Activated T-cell treated with anti-CD3 and anti-CD28 coated beads for 1 hour (primary cell): ENCODE data around the gene FBXO44.

Source experiments
- DNase-seq: peaks from one replicate; pipeline ENCODE4 v3.0.0-alpha.2; 2020; ENCODE audit warnings: low read depth

Gene FBXO44

DNA sequence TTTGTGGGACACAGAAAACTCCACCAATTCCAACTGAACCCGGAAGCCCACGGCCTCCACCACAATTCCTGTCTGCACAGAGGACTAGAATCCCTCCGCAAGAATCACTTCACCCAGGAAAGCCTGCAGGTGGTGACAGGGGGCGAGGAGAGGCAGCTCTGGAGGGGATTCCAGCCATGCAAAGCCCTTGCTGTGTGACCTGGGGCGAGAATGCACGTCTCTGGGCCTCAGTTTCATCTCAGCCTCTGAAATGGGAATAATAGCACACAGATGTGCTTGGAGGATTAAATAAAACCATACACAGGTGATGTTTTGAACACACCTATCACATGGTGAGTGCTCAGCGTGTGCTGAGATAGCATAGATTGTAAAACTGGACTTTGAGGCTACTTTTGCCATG, 14.6 kb upstream of the FBXO44 start:
- DNase-seq: no peak

DNA sequence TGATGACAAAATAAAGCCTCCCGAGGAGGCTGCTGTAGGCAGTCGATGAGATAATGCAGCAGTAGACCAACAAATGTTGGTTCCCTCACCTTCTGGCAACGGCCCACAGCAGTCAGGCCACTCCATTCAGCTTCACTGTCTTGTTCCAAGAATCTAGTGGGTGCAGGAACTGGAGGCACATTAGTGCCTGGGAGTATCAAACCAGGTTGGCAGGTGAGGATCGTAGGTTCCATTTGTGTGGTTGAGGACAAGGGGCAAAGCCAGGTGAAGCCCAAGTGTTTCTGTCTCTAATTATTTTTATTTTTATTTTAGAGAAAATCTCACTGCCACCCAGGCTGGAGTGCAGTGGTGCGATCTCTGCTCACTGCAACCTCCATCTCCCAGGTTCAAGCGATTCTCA, 13.7 kb upstream of the FBXO44 start:
- DNase-seq: no peak

DNA sequence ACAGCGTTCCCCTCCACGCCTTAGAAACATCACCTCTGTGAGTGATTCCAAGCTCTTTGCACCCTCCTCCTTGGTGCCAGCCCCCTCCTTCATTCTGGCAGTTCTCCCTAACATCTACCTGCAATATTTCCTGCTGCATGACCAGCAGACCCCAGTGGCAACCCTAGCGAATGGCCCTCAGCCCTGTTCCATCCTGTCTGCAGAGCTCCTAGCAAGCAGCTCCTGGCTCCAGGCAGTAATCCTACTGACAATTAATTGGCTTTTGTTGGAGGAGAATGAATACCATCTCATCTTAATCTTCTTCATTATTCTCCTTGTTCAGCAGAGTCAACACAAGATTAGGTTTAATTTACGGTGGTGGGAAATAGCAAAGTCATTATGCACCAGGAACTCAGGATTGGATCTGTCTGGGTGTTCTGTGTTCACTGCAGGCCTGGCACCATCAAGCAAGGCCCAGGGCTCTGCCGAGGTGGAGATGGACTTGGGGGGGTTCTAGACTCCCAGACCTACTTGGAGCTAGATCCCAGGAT, 12.8 kb upstream of the FBXO44 start:
- no peak for DNase-seq

DNA sequence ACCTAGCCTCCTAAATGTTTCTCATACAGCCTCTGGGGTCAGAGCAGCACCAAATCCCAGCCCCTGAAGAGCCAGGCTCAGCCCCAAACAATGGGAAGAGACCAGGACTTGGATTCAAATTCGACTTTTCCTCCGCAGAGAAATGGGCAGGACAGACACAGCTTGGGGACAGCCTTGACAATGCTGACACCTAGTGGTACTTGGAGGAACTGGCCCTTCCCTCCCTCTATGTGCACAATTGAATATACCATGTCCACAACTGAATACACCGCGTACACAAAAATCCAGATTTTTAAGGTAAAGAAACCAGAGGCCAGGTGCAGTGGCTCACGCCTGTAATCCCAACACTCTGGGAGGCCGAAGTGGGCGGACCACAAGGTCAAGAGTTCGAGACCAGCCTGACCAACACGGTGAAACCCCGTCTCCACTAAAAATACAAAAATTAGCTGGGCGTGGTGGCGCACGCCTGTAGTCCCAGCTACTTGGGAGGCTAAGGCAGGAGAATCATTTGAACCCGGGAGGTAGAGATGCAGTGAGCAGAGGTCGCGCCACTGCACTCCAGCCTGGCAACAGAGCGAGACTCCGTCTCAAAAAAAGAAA, 12.2 kb upstream of the FBXO44 start:
- DNase-seq: peak; percentile 52

DNA sequence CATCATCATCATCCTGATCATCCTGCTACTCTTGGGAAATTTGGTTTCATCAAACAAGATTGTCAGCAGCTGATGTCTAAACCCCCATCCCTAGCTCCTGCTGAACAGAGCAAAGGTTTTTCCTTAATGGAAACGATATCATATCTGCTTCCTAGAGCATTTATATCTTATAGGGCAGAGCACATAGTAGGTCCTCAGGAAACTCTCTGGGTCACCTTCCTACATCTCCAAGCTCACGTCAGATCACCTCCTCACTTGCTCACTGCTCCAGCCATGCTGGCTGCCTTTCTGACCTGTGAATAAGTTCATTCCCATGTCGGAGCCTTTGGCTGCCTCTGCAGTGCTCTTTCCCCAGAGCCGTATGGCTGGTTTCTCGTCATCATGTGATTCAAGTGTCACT, 10.9 kb upstream of the FBXO44 start:
- no peak for DNase-seq

DNA sequence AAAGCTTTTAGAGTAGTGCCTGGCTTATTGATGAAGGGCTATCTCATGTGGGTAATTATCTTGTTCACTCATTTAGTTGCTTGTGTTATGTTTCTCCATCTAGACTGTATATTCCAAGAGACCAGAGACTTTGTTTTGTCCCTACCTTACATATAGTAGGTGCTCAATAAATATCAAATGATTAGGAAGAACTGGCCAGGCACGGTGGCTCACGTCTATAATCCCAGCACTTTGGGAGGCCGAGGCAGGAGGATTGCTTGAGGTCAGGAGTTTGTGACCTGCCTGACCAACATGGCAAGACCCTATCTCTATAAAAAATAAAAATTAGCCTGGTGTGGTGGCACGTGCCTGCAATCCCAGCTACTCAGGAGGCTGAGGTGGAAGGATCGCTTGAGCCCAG, 9.4 kb upstream of the FBXO44 start:
- DNase-seq: no peak

DNA sequence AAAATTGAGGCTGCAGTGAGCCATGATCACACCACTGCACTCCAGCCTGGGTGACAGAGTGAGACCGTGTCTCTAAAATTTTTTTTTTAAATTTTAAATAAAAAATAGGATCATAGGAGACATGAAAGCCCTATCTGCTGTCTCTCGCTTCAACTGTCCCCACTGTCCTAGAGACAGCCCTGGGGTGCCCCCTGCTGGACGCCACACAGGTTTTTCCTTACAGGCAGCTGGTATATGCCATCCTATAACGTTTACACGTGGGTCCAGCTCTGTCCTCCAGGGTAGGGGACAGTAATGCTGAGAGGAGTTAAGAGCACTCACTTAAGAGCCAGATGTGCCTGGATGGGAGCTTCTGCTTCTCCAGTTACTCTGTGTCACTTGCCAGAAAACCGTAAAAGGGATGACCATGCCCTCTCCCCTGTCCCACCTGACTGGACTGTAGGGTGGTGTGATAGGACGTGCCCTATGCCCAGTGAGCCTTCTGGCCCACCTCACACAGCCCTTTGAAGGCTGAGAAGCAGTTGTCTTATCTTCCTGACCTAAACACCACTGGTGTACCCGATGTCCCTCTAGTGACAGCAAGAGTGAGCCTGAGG, 8.9 kb upstream of the FBXO44 start:
- DNase-seq: peak; percentile 78

DNA sequence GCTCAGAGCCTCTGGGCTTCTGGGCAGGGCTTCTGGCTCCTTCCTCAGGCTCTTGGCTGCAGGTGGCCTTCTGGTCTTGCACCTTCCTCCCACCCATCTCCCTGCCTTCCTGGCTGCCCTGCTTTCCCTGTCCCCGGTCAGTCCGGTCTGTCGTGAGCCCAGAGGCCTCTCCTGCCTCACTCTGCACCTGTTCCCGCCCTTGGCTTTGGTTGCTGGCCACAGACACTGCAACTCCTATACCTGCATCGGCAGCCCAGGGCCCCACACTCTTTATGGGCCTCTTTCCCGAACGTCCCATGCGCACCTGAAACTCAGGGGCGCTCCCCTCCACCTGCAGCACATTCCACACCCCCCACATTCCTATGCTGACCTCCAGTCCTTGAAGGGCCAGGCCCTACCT, 8.4 kb upstream of the FBXO44 start:
- no peak for DNase-seq

DNA sequence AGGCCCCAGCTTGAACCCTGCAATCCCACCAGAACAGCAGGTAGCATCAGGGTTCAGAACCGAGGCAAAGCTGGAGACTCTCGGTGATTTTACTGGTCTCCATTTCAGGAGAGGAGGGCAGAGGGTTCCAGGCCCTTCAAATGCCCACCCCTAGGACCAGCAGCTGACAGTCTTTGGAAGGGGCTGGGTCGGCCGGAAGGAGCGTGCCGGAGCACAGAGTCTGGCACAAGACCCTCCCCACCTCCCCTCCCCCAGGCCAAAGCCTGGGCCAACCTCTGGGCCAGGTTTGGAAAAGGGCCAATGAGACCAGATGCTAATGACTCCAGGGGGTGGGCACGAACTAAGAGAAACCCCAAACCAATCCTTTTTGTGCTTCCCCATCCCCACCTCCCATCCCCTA, 7.3 kb upstream of the FBXO44 start:
- no peak for DNase-seq

DNA sequence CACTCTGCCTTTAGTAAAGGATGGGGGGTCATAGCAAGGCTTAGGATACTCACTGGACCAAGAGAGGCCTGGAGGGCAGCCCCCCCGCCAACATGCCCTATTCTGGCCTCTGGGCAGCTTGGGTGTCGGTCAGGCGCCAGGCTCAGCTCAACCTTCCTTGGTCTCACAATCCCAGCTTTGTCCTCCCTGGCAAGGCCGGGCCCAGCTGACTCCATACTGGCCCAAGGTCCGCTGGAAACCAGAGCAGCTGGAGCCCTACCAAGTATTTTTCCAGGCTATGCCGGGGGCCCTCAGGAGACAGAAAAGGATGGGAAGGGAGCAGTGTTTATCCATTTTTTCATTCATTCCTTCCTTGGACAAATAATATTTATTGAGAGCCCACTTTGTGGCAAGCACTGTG, 6.6 kb upstream of the FBXO44 start:
- DNase-seq: no peak

DNA sequence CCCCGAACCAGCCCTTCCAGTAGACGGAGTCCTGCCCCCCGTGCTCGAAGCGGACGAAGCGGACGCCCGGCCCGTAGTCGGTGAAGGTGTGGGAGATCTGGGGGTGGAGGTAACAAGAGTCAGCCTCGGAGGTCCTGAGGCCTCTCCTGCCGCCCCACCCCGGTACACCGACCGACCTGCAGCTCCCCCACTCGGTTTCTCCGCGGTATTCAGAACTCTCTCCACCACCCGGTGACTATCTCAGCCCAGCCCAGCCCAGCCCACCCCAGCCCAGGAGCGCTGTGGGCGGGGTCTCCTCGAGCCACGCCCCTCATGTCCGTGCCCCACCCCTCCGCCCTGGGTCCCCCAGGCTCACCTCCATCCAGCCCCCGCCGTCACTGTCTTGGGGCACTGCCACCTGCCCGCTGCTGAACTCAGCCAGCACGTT, 5.9 kb upstream of the FBXO44 start:
- no peak for DNase-seq

DNA sequence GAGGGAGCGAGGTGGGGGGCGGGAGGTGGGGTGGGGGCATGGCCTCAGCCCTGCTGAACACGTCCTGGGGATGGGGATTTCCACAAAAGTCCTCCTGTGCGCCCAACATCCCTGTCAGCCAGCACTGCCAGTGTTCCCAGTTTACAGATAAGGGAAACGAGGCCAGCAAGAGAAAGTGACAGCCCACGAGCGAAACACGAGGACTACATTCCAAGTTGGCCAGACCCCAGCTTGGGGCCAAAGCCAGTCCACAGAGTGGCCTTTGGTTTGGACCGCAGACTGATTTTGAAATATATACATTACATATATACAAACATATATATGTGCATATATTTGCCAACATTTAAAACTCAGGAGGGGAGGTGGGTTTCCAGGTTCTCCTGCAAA, 5.4 kb upstream of the FBXO44 start:
- no peak for DNase-seq

DNA sequence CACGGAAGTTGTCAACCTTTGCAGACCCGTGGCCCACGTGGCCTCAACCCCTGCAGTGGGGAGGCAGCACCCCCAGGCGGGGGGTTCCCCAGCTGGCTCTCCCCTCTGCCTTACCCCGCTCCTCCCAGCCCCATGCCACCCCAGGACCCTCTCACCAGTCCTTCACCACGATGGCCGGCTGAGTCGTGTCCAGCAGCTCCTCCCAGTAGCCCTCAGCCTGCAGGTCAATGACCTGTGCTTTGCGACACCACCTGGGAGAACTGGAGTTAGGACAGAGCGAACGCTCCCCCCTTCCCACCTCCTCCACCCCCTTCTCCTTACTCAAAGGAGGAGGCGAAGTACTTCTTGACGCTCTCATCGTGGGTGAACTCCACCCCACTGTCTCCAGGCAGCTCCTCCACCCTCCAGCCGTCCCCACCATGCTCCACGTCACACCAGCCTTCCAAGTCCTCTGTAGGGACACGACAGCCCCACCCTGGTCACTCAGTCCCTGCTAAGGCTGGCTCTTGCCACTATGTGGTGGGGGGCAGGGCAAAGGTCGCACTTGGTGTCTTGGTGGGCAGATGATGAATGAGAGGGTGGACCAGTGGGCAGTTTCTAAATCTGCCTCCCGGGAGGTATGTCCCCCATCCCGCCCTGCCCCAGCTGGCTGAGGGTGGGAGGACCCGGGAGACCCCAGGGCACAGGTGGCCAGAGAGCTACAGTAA, 4.9 kb upstream of the FBXO44 start:
- DNase-seq: no peak

DNA sequence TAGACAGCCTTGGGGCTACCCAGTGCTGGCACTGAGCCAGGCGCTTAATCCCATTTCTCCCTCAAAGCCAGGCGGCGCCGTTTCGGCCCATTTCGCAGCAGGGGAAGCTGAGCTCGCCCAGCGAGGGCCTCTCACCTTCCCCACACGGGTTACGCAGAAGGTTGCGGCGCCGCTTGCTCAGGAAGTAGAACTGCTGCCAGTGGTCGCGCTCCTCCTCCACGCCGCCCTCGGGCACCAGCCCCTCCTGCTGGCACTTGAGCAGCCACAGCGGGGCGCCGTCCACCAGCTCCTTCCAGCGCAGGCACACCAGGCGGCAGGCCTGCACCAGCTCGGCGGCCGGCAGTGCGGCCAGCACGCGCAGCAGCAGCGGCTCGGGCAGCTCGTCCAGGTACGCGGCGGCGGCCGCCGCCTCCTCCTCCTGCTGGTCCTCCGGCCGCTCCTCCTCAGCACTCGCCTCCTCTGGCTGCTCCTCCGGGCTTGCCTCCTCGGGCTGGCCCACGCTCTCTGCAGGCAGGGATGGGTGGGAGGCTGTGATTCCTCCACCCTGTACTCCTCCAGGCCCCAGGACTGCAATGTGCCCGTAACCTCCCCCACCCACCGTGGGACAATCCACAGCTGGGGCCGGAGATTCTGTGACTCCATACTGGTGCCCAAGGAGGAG, 4.2 kb upstream of the FBXO44 start:
- peak; percentile 57 for DNase-seq

DNA sequence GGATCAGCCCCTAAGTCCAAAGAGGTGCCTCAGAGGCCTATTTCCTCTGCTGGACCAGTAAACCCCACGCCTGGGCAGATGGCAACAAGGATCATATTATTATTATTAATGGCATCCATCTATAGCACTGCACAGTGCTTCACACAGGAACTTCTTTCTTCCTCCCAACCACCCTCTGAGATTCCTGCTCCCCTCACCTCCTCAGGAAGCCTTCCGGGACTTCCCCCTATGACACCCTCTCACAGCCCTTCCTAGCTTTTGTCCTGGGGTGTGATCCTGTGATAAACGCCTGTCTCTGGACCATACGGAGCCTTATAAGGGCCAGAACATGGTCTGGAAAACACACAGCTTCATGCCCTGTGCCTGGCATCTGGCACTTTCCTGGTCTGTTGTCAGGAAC, 3.7 kb upstream of the FBXO44 start:
- no peak for DNase-seq

DNA sequence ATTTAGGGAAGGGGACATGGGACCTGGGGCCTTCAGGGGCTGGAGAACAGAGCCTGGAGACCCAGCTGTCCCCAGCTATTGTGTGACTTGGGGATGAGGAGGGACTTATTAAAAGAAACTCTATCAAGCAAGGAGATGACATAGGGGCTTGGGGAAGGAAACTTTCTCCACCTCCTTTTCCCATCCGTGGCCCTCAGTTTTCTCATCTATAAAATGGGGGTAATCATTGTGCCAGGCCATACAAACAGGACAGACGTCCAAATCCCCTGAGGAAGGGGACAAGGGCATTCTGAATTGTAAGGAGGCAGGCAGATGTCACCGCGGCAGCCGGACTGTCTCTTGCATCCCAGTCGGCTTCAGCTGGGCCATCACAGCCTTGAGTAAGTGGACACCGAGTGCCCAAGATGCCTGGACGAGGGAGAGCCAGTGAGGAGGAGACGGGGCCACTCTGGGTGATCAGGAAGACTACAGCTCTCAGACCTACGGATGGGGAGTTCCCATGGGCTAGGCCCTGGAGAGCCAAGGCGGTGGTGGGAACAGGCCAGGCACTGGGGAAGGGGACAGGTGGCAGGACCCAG, 2.4 kb upstream of the FBXO44 start:
- no peak for DNase-seq

DNA sequence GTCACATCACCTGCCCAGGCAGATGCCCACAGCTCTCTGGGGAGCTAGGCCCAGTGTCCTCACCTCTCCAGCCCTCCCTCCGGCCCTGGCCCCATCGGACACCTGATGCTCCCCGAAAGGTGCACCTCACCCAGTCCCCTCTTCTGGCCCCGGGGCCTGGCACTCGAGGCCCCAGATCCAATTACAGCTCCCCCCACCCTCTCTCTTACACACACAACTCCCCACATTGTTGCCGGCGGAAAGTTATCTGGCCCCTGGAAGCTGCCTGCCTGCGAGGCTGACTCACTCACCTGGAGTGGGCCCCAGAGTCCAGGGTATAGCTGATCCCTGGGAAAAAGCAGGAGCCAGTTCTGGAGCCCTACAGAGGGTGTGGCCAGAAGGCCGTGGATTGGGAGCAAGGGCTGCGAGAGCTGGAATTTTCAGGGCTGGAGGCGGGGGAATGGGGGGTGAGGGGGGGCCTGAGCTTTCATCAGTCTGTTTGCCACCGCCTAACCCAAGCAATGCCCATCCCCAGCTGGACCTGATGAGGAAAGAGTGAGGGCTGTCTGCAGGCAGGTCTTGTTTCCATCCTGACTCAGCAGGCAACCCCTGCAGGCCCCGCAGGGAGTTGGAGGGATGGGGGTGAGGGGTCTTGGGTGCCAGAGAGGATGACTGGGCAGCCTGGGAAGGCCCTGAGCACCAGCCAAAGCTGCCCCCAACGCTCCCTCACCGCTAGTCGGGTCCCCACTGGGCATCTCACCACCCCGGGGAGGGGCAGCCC, 1.4 kb upstream of the FBXO44 start:
- DNase-seq: no peak

DNA sequence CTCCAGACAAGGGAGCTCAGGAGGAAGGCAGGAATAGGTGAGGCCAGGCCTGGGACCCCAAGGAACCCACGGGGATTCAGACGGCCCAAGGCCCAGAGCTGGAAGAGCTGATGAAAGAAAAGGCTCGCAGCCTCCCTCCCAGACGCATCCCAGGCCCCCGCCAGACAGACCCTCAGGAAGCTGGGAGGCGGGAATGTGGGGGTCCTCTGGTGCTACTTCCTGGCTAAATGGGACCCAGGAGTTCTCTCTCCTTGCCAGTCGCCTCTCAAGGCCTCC, 878 bp upstream of the FBXO44 start:
- no peak for DNase-seq

DNA sequence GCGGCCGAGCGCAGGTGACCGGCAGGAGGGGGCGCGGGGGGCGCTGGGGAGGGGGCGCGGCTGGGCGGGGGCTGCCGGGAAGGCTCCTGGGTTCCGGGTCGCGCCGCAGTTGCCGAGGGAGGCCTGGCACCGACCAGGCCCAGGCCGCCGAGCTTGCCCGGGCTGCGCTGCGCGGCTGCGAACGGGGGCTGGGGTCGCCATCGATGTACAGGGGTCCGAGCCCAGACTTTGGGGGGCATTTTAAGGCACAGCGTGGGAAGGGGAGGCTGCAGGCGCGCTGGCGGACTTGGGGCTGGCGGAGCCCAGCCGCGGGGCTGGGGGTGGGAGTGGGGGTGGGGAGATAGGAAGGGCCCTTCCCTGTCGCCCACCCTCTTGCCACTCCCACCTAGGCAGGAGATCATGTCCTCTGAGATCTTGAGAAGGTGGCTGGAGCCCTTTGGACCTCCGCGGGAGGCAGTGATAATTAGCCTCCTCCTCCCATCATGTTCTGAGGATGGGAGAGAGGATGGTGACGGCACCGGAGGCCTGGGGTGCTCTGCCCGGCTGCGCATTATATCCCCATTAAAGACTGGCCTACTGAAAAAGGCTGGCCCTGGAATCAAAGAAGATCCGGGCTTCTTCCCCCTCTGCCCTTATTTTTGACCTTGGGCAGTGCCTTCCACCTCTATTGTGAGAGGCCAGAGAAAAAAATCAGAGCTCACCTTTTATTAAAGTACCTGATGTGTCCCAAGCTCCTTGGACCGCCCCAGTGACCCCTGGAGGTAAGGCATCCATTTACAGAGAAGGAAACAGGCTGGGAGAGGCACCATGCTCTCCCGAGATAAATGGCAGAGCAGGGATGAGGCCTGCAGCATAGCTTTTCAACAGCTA, 497 bp downstream of the FBXO44 start:
- DNase-seq: no peak

DNA sequence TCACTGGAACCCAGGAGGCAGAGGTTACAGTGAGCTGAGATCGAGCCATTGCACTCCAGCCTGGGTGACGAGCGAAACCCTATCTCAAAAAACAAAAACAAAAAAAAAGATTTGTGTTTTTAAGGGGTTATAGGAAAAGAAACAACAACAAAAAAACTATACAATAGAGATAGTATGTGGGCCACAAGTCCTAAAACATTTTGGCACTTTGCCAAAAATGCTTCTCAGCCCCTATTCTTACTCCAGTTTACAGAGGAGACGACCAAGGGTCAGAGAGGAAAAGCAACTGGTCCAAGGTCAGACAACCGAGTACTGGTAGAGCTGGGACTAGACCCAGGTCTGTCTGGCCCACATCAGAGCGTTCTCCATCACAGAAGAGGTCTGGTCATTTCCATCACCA, 3.0 kb downstream of the FBXO44 start:
- no peak for DNase-seq

DNA sequence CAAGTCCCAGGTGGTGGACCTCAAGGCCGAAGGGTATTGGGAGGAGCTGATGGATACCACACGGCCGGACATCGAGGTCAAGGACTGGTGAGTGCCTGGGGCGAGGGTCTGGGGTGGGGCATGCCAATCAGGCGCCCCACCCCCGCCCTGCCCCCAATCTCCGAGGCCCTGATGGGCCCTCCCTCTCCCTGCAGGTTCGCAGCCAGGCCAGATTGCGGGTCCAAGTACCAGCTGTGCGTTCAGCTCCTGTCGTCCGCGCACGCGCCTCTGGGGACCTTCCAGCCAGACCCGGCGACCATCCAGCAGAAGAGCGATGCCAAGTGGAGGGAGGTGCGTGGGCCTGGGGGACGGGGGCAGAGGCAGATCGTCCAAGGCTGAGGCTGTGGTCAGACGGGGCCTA, 3.9 kb downstream of the FBXO44 start:
- no peak for DNase-seq
